DND-41 (cell line): ENCODE results near the gene SCAPER.
"Not testable (repeated sequence)": the region's sequence is repeated elsewhere in the genome, so short reads cannot be mapped to it uniquely, and the experiment has no call there.

Source experiments
- ATAC-seq: fragments of 200-7000 bp; cut with Tn5 transposase; 3 replicates; pipeline ENCODE4 v1.9.1; 2021; ENCODE audit warnings: low read depth; ENCODE audit not compliant: insufficient read depth
- DNase-seq: peaks from one replicate; pipeline ENCODE4 v3.0.0-alpha.2; 2020
- H2AFZ ChIP-seq: 2 replicates; pipeline ENCODE4 v1.6.0; 2012; ENCODE audit warnings: low read depth, low read length
- H3K27ac ChIP-seq: 2 replicates; pipeline ENCODE4 v1.5.1; 2012; ENCODE audit warnings: low read length, inconsistent platforms
- H3K27me3 ChIP-seq: fragments of 200-600 bp; sonication (generic); 2 replicates; pipeline ENCODE4 v1.6.0; 2012; ENCODE audit warnings: low read length, mild to moderate bottlenecking, inconsistent platforms; ENCODE audit not compliant: insufficient read depth, poor library complexity
- H3K36me3 ChIP-seq: 2 replicates; pipeline ENCODE4 v1.5.1; 2012; ENCODE audit warnings: low read length, inconsistent platforms; ENCODE audit not compliant: insufficient read depth
- H3K4me1 ChIP-seq: 2 replicates; pipeline ENCODE4 v1.5.1; 2012; ENCODE audit warnings: mild to moderate bottlenecking, low read length; ENCODE audit not compliant: insufficient read depth
- H3K4me2 ChIP-seq: 2 replicates; pipeline ENCODE4 v1.6.0; 2012; ENCODE audit warnings: mild to moderate bottlenecking, moderate library complexity, low read length, inconsistent platforms; ENCODE audit not compliant: insufficient read depth
- H3K4me3 ChIP-seq, 2 experiments: fragments of 200-600 bp in 1 of 2; shearing (Covaris generic) in 1 of 2; 2 replicates each; pipeline ENCODE4 v1.5.1; 2012 to 2016; ENCODE audit warnings: inconsistent platforms in 2 of 2, low read length in 2 of 2, mild to moderate bottlenecking in 2 of 2, low read depth in 1 of 2, moderate library complexity in 1 of 2
- H3K79me2 ChIP-seq: 2 replicates; pipeline ENCODE4 v1.6.0; 2012; ENCODE audit warnings: low read length, inconsistent platforms; ENCODE audit not compliant: insufficient read depth
- H3K9ac ChIP-seq: 2 replicates; pipeline ENCODE4 v1.6.0; 2012; ENCODE audit warnings: low read depth, mild to moderate bottlenecking, inconsistent platforms, low read length, moderate library complexity
- H3K9me3 ChIP-seq: 2 replicates; pipeline ENCODE4 v1.5.1; 2012; ENCODE audit warnings: low read length, moderate library complexity, mild to moderate bottlenecking, inconsistent platforms; ENCODE audit not compliant: insufficient read depth, severe bottlenecking
- H4K20me1 ChIP-seq: 2 replicates; pipeline ENCODE4 v1.6.0; 2012; ENCODE audit warnings: low read length; ENCODE audit not compliant: insufficient read depth
- EZH2 ChIP-seq: IDR thresholded peaks from 3 replicates; pipeline ENCODE4 v1.6.1; 2012; ENCODE audit warnings: borderline replicate concordance, low read depth, mild to moderate bottlenecking, moderate library complexity, low read length, inconsistent platforms; ENCODE audit not compliant: severe bottlenecking
- TF ChIP-seq, protein P1 (sequence below): IDR thresholded peaks from 2 replicates; pipeline ENCODE4 v1.5.1; 2012; ENCODE audit warnings: borderline replicate concordance, low read length, moderate library complexity, mild to moderate bottlenecking; ENCODE audit not compliant: poor library complexity, severe bottlenecking; ENCODE audit errors: extremely low read depth

The SCAPER gene

DNA sequence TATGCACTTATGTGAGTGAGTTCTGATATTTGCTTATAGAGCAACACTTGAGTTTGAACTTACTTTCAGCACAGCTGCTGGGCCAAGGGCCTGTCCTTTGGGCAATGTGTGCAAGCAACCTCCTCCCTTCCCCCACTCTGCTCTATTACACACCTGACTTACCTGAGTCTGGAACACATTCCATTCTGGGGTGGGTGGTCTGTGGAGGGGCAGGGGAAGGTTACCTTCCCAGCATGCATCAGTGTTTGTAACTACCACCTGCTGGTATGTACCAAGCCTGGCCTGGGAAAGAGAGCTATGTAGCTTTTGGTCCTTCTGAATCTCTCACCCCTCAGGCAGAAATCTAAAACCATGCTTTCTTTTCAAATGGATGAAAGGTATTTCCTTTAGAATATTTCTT is 465.6 kb downstream of the SCAPER start:
- Histone ChIP-seq H2AFZ (no peak overlapping the region), H3K4me3 (no peak overlapping the region), H3K36me3 (no peaks in the 10 kb centered on the region), H3K9me3 (no peaks in the 10 kb centered on the region), H3K4me2 (no peak overlapping the region), H3K79me2 (no peaks in the 10 kb centered on the region), H4K20me1 (no peaks in the 10 kb centered on the region), H3K4me1 (no peaks in the 10 kb centered on the region), H3K27me3 (no peaks in the 10 kb centered on the region), H3K27ac (no peak overlapping the region), H3K9ac (no peak overlapping the region)
- DNase-seq (no peak), ATAC-seq (no peak)
- TF ChIP-seq, protein P1, sequence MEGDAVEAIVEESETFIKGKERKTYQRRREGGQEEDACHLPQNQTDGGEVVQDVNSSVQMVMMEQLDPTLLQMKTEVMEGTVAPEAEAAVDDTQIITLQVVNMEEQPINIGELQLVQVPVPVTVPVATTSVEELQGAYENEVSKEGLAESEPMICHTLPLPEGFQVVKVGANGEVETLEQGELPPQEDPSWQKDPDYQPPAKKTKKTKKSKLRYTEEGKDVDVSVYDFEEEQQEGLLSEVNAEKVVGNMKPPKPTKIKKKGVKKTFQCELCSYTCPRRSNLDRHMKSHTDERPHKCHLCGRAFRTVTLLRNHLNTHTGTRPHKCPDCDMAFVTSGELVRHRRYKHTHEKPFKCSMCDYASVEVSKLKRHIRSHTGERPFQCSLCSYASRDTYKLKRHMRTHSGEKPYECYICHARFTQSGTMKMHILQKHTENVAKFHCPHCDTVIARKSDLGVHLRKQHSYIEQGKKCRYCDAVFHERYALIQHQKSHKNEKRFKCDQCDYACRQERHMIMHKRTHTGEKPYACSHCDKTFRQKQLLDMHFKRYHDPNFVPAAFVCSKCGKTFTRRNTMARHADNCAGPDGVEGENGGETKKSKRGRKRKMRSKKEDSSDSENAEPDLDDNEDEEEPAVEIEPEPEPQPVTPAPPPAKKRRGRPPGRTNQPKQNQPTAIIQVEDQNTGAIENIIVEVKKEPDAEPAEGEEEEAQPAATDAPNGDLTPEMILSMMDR = no peak
- no peak for TF ChIP-seq EZH2

DNA sequence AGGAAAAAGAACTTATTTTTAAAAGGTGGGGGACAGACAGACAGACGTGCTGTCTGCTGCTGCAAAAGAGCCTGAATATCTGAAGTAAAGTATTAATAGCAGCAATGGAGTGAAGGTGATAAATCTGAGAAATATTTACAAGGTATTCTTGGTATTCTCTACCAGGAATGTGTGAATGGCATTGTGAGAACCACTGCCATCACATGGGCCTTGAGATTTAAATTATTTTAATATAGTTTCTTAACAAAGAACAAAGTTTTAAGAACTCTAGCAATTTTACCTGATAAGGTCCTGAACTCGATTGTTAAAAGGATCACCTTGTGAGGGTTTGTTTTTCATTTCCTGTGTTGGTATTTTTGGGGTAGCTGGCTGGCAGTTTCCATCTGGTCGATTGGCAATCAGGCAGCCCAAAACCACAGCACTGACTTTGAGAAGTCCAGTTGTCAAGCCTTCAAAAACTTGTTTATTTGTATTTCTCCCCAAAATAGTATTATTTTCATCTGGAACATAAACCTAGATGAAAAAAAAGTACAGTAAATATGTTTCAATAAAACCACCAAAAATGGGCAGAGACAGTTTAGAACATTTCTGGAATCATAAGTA is 471.2 kb downstream of the SCAPER start:
- Histone ChIP-seq H4K20me1 (no peaks in the 10 kb centered on the region), H3K4me3 (no peak overlapping the region), H3K27me3 (no peaks in the 10 kb centered on the region), H3K9ac (no peak overlapping the region), H3K9me3 (no peaks in the 10 kb centered on the region), H3K27ac (no peak overlapping the region), H2AFZ (no peak overlapping the region), H3K4me1 (no peaks in the 10 kb centered on the region), H3K36me3 (peaks cover 3% of the 10 kb centered on the region; the same call in 1 of the 2 replicates), H3K4me2 (no peak overlapping the region), H3K79me2 (no peaks in the 10 kb centered on the region)
- TF ChIP-seq, protein P1 = no peak
- no peak for TF ChIP-seq EZH2
- DNase-seq (no peak), ATAC-seq (no peak)

DNA sequence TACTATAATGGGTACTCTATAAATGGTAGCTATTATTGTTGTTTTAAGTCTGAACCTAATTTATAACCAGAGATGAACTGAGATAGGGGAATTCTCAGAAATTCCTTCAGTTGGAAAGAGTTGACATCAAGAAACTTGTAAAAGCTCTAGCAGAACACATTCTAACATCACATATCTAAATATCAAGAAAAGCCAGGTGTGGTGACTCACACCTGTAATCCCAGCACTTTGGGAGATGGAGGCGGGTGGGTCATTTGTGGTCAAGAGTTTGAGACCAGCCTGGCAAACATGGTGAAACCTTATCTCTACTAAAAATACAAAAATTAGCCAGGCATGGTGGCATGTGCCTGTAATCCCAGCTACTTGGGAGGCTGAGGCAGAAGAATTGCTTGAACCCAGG is 472.1 kb downstream of the SCAPER start:
- not testable (repeated sequence) for H3K9me3 ChIP-seq, H3K27ac ChIP-seq, H3K36me3 ChIP-seq, ATAC-seq, H3K4me2 ChIP-seq, H3K4me1 ChIP-seq, H3K4me3 ChIP-seq, H4K20me1 ChIP-seq, H3K9ac ChIP-seq, DNase-seq, H3K79me2 ChIP-seq, H3K27me3 ChIP-seq, H2AFZ ChIP-seq

DNA sequence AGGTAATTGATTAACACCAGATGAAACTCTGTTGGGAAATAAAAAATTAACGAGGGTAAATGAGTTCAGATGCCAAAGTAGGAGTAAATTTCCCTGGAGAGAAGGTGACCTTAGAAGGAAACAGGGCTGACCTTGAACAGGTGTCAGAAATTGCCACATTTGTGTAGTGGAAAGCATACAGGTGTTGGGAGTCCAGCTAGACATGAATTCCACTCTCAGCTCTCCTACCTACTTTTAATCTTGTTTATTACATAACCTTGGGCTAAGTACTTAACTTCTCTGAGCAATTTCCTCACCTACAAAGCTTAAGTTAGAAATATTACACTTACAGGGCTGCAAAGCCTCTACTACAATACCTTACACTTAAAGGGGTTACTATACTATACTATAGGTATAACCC is 472.5 kb downstream of the SCAPER start:
- no peak overlapping the region for H3K9ac ChIP-seq
- H4K20me1 ChIP-seq = no peaks in the 10 kb centered on the region
- H3K9me3 ChIP-seq = no peaks in the 10 kb centered on the region
- no peak for TF ChIP-seq EZH2
- TF ChIP-seq, protein P1 = no peak
- H3K4me2 ChIP-seq = no peak overlapping the region
- H3K4me1 ChIP-seq = no peaks in the 10 kb centered on the region
- H3K27me3 ChIP-seq = no peaks in the 10 kb centered on the region
- H3K36me3 ChIP-seq = peaks cover 10% of the 10 kb centered on the region
- no peak overlapping the region for H2AFZ ChIP-seq
- ATAC-seq = no peak
- no peak overlapping the region for H3K4me3 ChIP-seq
- no peak overlapping the region for H3K27ac ChIP-seq
- no peak for DNase-seq
- H3K79me2 ChIP-seq = no peaks in the 10 kb centered on the region
